Mesenchymal stem cell (in vitro differentiated cells and primary cell): ENCODE results near the gene VAC14.
"Not testable (repeated sequence)": the region's sequence is repeated elsewhere in the genome, so short reads cannot be mapped to it uniquely, and the experiment has no call there.

Experiments
- DNase-seq: peaks from one replicate; pipeline ENCODE4 v3.0.0-alpha.2; 2013
- H2AFZ ChIP-seq: one replicate; pipeline ENCODE4 v1.6.1; 2013; ENCODE audit warnings: low read depth, mild to moderate bottlenecking, control low read depth, inconsistent platforms, low read length, moderate library complexity
- H2AK5ac ChIP-seq: 2 replicates; pipeline ENCODE4 v1.6.1; 2013; ENCODE audit warnings: low read length, moderate library complexity, mild to moderate bottlenecking, inconsistent platforms; ENCODE audit not compliant: severe bottlenecking
- H2BK120ac ChIP-seq: one replicate; pipeline ENCODE4 v1.6.1; 2013; ENCODE audit warnings: low read depth, mild to moderate bottlenecking, inconsistent platforms, low read length, moderate library complexity
- H2BK12ac ChIP-seq, 2 experiments: one replicate each; pipeline ENCODE4 v1.6.1; 2013; ENCODE audit warnings: inconsistent platforms in 2 of 2, low read length in 2 of 2, mild to moderate bottlenecking in 2 of 2, moderate library complexity in 2 of 2, control low read depth in 1 of 2
- H2BK15ac ChIP-seq: one replicate; pipeline ENCODE4 v1.6.1; 2013; ENCODE audit warnings: mild to moderate bottlenecking, low read depth, inconsistent platforms; ENCODE audit not compliant: poor library complexity, severe bottlenecking
- H2BK5ac ChIP-seq: 2 replicates; pipeline ENCODE4 v1.6.1; 2013; ENCODE audit warnings: low read depth, mild to moderate bottlenecking, low read length, control low read depth, inconsistent platforms; ENCODE audit not compliant: poor library complexity, severe bottlenecking
- H3K14ac ChIP-seq, 2 experiments: one replicate each; pipeline ENCODE4 v1.6.1; 2013; ENCODE audit warnings: inconsistent platforms in 2 of 2, low read length in 2 of 2, control low read depth in 1 of 2, mild to moderate bottlenecking in 1 of 2, moderate library complexity in 1 of 2
- H3K18ac ChIP-seq, 2 experiments: one replicate each; pipeline ENCODE4 v1.6.1; 2013; ENCODE audit warnings: inconsistent platforms in 2 of 2, low read length in 2 of 2, control low read depth in 1 of 2, low read depth in 1 of 2, mild to moderate bottlenecking in 1 of 2
- H3K23ac ChIP-seq, 2 experiments: one replicate each; pipeline ENCODE4 v1.6.1; 2013; ENCODE audit warnings: inconsistent platforms in 2 of 2, low read length in 2 of 2, mild to moderate bottlenecking in 2 of 2, moderate library complexity in 2 of 2, control low read depth in 1 of 2
- H3K27ac ChIP-seq: 2 replicates; pipeline ENCODE4 v1.5.1; 2013; ENCODE audit warnings: mild to moderate bottlenecking, moderate library complexity, low read length, control low read depth, inconsistent platforms; ENCODE audit not compliant: poor library complexity, severe bottlenecking
- H3K27me3 ChIP-seq, 2 experiments: 2 replicates each; pipeline versions ENCODE4 v1.6.1 to v1.7.0; 2013; ENCODE audit warnings: low read length in 2 of 2, mild to moderate bottlenecking in 2 of 2, moderate library complexity in 2 of 2, control low read depth in 1 of 2, inconsistent platforms in 1 of 2; ENCODE audit not compliant: control insufficient read depth in 1 of 2, insufficient read depth in 1 of 2
- H3K36me3 ChIP-seq, 2 experiments: 2 replicates each; pipeline versions ENCODE4 v1.6.1 to v1.7.0; 2013; ENCODE audit warnings: low read length in 2 of 2, control low read depth in 1 of 2, inconsistent platforms in 1 of 2, low read depth in 1 of 2, mild to moderate bottlenecking in 1 of 2; ENCODE audit not compliant: insufficient read depth in 2 of 2, control insufficient read depth in 1 of 2
- H3K4ac ChIP-seq, 2 experiments: one replicate each; pipeline ENCODE4 v1.6.1; 2013; ENCODE audit warnings: inconsistent platforms in 2 of 2, low read length in 2 of 2, mild to moderate bottlenecking in 2 of 2, moderate library complexity in 2 of 2, control low read depth in 1 of 2, low read depth in 1 of 2
- H3K4me1 ChIP-seq: 2 replicates; pipeline ENCODE4 v1.6.1; 2013; ENCODE audit warnings: low read depth, low read length, control low read depth; ENCODE audit not compliant: control insufficient read depth, insufficient read depth
- H3K4me2 ChIP-seq: 2 replicates; pipeline ENCODE4 v1.6.1; 2013; ENCODE audit warnings: low read length, mild to moderate bottlenecking, inconsistent platforms; ENCODE audit not compliant: poor library complexity, severe bottlenecking
- H3K4me3 ChIP-seq, 2 experiments: 2 replicates each; pipeline versions ENCODE4 v1.5.1 to v1.7.0; 2013; ENCODE audit warnings: low read length in 2 of 2, mild to moderate bottlenecking in 2 of 2, control low read depth in 1 of 2, low read depth in 1 of 2; ENCODE audit not compliant: insufficient read depth in 1 of 2
- H3K79me1 ChIP-seq: replicated peaks from 2 replicates; pipeline ENCODE4 v1.6.1; 2013; ENCODE audit warnings: mild to moderate bottlenecking, control low read depth, low read length, inconsistent platforms; ENCODE audit not compliant: poor library complexity, severe bottlenecking
- H3K9ac ChIP-seq: 2 replicates; pipeline ENCODE4 v1.7.0; 2013; ENCODE audit warnings: mild to moderate bottlenecking, low read length, moderate library complexity
- H3K9me3 ChIP-seq: 2 replicates; pipeline ENCODE4 v1.7.0; 2013; ENCODE audit warnings: mild to moderate bottlenecking, low read length; ENCODE audit not compliant: control insufficient read depth
- H4K8ac ChIP-seq: one replicate; pipeline ENCODE4 v1.6.1; 2013; ENCODE audit warnings: inconsistent platforms, mild to moderate bottlenecking, low read length, moderate library complexity
- H4K91ac ChIP-seq: one replicate; pipeline ENCODE4 v1.6.1; 2013; ENCODE audit warnings: mild to moderate bottlenecking, low read length, inconsistent platforms
- WGBS: methylation state at CpG from one replicate; pipeline ENCODE4 v1.1.7; 2013; ENCODE audit warnings: mixed read lengths; 5-methylcytosine and 5-hydroxymethylcytosine counted together

VAC14 gene

GRCh38 chr16:70646260-70647241, 154.4 kb downstream of the VAC14 start, which contains the start of gene IL34:
Gene IL34 (plus strand): TSS chr16:70646559. CDS start chr16:70646948, 389 bp downstream.
- Histone ChIP-seq H3K14ac (peak within 1 kb of the TSS in 1 of 2 experiments; percentile 44), H2BK12ac (no peak within 1 kb of the TSS), H3K79me1 (no peaks in the 10 kb centered on the region), H4K91ac (peak within 1 kb of the TSS; percentile 70), H3K4ac (no peak within 1 kb of the TSS), H3K4me1 (peaks cover 8% of the 10 kb centered on the region), H3K18ac (no peak within 1 kb of the TSS), H2BK15ac (no peak within 1 kb of the TSS), H3K27ac (no peak within 1 kb of the TSS), H3K4me3 (no peak within 1 kb of the TSS), H3K36me3 (no peaks in the 10 kb centered on the region), H2AFZ (no peak within 1 kb of the TSS), H3K4me2 (no peak within 1 kb of the TSS), H3K27me3 (no peaks in the 10 kb centered on the region), H3K9me3 (no peaks in the 10 kb centered on the region), H3K23ac (no peak within 1 kb of the TSS), H2AK5ac (no peak within 1 kb of the TSS), H4K8ac (no peak within 1 kb of the TSS), H3K9ac (no peak within 1 kb of the TSS), H2BK120ac (no peak within 1 kb of the TSS), H2BK5ac (no peak within 1 kb of the TSS)
- WGBS: 86% methylated on average over 39 of the region's 39 CpGs
- no peak for DNase-seq

DNA sequence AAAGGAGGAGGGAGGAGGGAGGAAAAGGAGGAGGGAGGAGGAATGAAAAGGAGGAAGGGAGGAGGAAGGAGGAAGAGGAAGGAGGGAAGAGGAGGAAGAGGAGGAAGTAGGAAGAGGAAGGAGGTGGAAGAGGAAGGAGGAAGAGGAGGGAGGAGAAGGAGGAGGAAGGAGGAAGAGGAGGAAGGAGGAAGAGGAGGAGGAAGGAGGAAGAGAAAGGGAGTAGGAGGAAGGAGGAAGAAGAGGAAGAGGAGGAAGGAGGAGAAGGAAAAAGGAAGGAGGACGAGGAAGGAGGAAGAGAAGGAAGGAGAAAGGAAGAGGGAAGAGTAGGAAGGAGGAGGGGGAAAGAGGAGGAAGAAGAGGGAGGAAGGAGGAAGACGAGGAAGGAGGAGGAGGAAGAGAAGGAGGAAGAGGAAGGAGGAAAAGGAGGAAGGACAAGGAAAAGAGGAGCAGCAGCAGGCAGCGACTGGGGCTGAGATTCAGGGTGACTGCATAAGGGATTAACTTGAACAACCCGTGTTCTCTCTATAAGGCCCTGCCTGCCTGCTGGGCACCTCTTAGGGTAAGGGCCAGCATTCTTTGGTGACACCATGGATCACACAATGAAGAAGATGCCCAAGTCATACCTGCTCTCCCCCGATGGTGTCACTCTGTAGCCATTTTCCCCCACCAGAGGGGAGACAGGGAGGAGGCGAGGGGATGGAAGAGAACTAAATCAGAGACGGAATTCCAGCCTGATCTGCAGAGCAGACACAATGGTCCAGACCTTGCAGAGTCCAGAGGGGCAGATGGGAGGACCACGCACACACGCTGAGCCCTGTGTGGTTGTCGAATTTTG, 156.0 kb downstream of the VAC14 start:
- no peak overlapping the region for H2AFZ ChIP-seq
- H2BK120ac ChIP-seq: no peak overlapping the region
- no peak overlapping the region for H3K4me3 ChIP-seq
- H3K27ac ChIP-seq: no peak overlapping the region
- no peak overlapping the region for H3K9ac ChIP-seq
- H4K91ac ChIP-seq: peak overlapping the region; percentile 70
- no peaks in the 10 kb centered on the region for H3K9me3 ChIP-seq
- no peaks in the 10 kb centered on the region for H3K27me3 ChIP-seq
- no peak overlapping the region for H2AK5ac ChIP-seq
- H3K36me3 ChIP-seq: no peaks in the 10 kb centered on the region
- H2BK5ac ChIP-seq: no peak overlapping the region
- WGBS: 74% methylated on average over 10 of the region's 10 CpGs
- peak overlapping the region in 1 of 2 experiments; percentile 11 for H3K14ac ChIP-seq
- no peak for DNase-seq
- H3K4me2 ChIP-seq: no peak overlapping the region
- H2BK15ac ChIP-seq: no peak overlapping the region
- H3K4me1 ChIP-seq: peaks cover 5% of the 10 kb centered on the region
- H3K79me1 ChIP-seq: no peaks in the 10 kb centered on the region
- H2BK12ac ChIP-seq: no peak overlapping the region
- no peak overlapping the region for H3K18ac ChIP-seq
- no peak overlapping the region for H3K23ac ChIP-seq
- H3K4ac ChIP-seq: peak overlapping the region in 1 of 2 experiments; percentile 8
- no peak overlapping the region for H4K8ac ChIP-seq

- not testable (repeated sequence) for H3K27me3 ChIP-seq, H2BK15ac ChIP-seq, H3K18ac ChIP-seq, H3K79me1 ChIP-seq, H2BK120ac ChIP-seq, H3K14ac ChIP-seq, H3K4me3 ChIP-seq, H3K4me1 ChIP-seq, H2AFZ ChIP-seq, H3K4ac ChIP-seq, H3K9ac ChIP-seq, H3K4me2 ChIP-seq, DNase-seq, H4K8ac ChIP-seq, H2BK12ac ChIP-seq, H3K27ac ChIP-seq, H3K9me3 ChIP-seq, H2BK5ac ChIP-seq, H2AK5ac ChIP-seq, H4K91ac ChIP-seq, H3K23ac ChIP-seq, H3K36me3 ChIP-seq
- 88% methylated on average over 7 of the region's 7 CpGs for WGBS
Observed at GRCh38 chr16:70643264-70643663, 157.7 kb downstream of the VAC14 start.

GRCh38 chr16:70642633-70643032, 158.3 kb downstream of the VAC14 start:
- H3K4me1 ChIP-seq: peaks cover 5% of the 10 kb centered on the region
- no peak overlapping the region for H4K91ac ChIP-seq
- no peak overlapping the region for H3K27ac ChIP-seq
- no peaks in the 10 kb centered on the region for H3K36me3 ChIP-seq
- H2BK5ac ChIP-seq: no peak overlapping the region
- no peak overlapping the region for H3K4ac ChIP-seq
- H2BK12ac ChIP-seq: no peak overlapping the region
- no CpG with 5 or more reads among the region's 1 CpG for WGBS
- no peak overlapping the region for H2BK120ac ChIP-seq
- no peak for DNase-seq
- no peak overlapping the region for H3K4me3 ChIP-seq
- H3K14ac ChIP-seq: no peak overlapping the region
- H3K27me3 ChIP-seq: no peaks in the 10 kb centered on the region
- no peak overlapping the region for H3K9ac ChIP-seq
- no peak overlapping the region for H2BK15ac ChIP-seq
- no peaks in the 10 kb centered on the region for H3K9me3 ChIP-seq
- H3K4me2 ChIP-seq: no peak overlapping the region
- no peak overlapping the region for H2AFZ ChIP-seq
- no peak overlapping the region for H2AK5ac ChIP-seq
- H4K8ac ChIP-seq: no peak overlapping the region
- no peak overlapping the region for H3K18ac ChIP-seq
- H3K23ac ChIP-seq: no peak overlapping the region
- no peaks in the 10 kb centered on the region for H3K79me1 ChIP-seq
